ENCODE results near the gene SYNDIG1.
"Not testable (repeated sequence)": the region's sequence is repeated elsewhere in the genome, so short reads cannot be mapped to it uniquely, and the experiment has no call there.

SYNDIG1 gene

DNA sequence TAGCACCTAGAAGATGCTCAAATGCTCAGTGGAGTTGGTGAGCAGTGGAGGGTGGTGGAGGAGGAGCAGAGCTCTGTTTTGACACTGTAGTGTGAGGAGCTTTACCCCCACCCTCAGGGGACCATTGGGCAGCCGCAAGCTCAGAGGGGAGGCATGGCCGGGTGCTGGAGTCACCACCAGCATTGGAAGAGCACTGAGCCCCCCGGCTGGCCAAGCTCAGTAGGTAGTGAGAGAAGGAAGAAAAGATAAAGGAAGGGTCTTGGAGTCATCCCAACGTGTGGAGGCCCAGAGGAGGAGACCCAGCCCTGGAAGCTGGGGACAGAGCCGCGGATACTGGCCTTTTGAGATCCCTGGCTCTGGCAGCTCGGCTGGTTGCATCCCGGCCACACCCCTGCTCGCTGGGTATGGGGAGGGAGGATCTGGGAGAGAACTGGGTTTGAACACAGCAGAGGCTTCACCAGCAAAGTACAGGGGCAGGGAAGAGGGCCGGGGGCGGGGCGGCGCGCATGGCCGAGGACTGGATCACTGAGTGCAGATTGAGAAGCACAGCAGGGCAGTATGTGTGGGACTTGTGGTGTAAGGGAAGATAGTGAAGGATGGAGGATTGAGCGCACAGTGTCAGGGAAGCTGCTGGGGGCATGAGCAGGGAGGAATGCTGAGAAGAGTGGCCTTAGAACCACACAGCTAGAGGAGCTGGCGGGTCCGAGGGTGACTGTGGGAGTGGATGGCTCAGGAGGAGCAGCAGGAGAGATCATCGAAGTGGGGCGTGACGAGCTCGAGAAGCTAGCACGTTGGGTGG is 24.4 kb downstream of the SYNDIG1 start:
- no peak for DNase-seq (ENCODE audit: low read depth)

DNA sequence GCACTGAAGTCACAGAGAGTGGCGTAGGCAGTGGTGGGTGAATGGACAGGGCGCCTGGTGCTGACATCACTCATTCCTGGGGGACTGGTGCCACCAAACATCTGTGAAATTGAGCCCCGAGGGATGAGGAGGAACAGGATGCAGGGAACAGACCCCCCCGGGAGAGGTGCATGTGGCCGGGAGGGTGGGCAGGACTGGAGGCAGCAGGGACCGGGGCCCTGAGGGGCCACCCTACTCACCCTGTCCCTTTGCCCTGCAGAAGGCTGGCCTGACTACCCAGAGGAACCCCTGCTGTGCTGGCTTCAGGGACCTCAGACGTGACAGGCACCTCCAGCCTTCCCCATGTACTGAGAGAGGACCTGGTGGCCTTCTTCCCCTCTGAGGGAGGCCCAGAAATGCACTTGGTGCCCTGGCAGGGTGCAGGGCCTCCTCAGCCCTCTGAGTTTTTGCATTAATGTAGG is 25.1 kb downstream of the SYNDIG1 start:
- no peak for DNase-seq (ENCODE audit: low read depth)

GRCh38 chr20:24495266-24495665 is 25.8 kb downstream of the SYNDIG1 start:
- DNase-seq (ENCODE audit: low read depth), result no peak

- DNase-seq (ENCODE audit: low read depth), result no peak
Measured at GRCh38 chr20:24497851-24498250, 28.4 kb downstream of the SYNDIG1 start.

DNA sequence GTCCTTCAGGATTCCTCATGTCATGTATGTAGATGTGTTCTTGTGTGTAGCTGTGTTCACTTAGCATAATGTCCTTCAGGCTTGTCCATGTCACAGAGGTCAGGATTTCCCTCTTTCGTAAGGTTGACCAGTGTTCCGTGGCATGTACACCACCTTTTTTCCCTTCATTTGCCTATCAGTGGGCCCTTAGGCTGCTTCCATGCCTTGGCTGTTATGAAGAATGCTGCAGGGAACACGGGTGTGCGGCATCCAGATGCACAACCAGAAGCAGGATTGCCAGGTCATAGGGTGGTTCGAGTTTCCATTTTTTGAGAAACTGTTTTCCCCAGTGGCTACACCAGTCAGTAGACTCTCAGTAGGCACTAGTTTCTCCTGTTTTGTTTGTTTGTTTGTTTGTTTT is 29.2 kb downstream of the SYNDIG1 start:
- no peak for DNase-seq (ENCODE audit: low read depth)

DNA sequence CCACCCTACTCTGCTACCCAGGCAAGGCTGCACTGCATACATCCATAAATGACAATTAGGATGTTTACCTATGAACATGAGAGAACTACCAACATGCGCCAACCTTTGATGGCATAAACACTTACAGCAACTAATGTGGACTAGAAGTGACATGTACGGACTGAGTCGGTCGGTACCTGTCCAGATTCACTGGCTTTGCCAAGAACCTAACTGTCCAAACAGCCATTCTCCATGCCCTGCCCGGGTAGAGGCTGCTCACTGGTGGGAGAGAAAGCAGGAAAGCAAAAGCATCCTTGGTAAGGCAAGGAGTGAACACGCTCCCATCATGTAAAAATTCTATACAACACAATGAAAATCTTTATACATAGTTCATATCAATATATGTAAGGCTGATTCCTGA is 30.0 kb downstream of the SYNDIG1 start:
- no peak for DNase-seq (ENCODE audit: low read depth)

DNA sequence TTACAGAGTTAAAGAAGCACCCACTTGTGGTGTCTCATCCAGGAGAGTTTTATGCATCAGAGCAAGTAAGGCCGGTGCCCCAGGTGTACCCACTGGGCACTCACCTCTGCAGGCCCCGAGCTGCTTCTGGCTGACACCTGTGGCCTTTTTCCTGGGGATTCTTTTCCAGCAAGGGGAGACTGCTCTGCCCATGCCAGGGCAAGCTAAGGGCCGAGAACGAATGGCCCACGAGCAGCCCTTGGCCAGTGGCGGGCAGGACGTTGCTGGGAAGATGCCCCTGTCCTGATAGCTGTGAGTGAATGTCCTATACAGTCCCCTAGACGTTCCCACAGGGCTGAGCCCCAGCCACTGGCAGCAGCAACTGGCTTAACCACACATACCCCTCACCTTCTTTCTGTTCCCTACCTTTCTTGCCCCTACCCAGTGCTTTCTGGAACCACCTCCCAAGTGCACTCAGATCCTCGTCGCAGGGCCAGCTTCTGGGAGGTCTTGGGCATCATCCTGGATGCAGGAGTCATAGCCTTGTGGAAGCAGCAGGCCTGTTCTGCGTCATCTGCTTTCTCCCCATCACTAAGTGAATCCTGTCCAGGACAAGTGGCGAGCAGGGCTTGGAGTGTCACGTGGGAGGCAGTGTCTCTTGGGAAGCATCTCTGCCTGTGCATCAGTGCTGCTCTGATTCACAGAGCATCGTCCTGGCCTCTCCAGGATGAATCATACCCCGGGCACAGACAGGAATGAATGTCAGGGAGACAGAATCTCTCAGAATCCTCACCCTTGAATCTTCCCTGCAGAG is 32.5 kb downstream of the SYNDIG1 start:
- no peak for DNase-seq (ENCODE audit: low read depth)

GRCh38 chr20:24502661-24503060 is 33.2 kb downstream of the SYNDIG1 start:
- DNase-seq (ENCODE audit: low read depth), result no peak

GRCh38 chr20:24503352-24503931 is 34.0 kb downstream of the SYNDIG1 start:
- no peak for DNase-seq (ENCODE audit: low read depth)

DNA sequence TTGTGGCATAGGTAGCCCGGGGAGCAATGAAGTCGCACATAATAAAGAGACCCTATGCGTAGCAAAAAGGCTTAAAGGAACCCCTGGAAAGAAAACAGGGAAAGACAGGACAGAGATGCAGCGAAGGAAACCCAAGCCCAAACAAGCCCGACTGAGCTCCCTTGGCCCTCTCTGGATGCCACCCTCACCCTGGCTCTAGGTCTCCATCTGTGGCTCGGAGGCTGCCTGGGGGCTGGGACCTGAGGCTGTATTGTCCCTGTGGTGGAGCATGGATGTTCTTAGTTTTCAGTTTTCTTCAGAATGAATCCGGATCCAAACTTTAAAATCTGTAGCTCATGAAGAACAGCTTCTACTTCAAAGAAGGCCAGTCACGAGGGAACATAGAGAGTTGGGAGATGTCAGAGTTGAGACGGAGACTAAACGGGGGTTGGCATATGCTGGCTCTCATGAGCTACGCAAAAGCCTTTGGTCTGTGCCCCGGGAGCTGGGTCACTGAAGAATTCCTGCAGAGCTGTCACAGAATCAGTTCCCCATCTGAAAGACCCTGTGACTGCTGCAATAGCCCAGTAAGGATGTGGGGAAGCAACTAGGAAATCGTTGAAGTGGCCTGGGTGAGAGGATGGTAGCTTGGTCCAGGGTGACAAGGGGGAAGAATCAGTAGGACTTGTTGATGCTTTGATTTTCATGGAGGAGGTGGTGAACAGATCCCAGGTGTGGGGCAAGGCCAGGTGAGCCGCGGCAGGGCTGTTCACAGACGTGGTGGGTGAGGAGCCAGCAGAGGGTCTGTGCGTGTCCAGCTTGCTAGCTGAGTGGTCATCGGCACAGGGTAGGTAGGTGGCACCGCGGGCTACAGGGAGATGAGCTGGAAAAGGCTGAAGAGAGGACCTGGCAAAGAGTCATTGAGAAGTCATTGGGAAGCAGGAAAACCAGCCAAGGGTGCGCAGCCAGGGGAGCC is 35.2 kb downstream of the SYNDIG1 start:
- no peak for DNase-seq (ENCODE audit: low read depth)

GRCh38 chr20:24506146-24506545 is 36.7 kb downstream of the SYNDIG1 start:
- no peak for DNase-seq (ENCODE audit: low read depth)

DNA sequence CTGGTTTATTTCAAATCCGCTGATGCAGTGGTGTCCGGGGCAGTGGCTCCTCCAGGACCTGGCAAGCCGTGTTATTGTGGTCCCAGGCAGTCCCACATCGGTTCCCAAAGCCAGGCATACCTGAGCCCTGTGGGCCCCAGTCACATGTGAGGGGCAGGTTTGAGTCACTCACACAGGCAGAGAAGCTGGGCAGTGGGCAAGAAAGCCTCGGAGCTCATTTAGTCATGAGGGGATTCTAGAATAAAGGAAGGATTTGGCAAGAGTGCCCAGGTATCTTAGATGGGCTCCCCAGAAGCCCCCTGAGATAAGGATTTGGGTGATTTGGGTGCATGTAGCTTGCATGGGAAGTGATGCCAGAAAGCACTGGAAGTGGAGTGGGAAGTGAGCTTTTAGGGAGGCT is 37.3 kb downstream of the SYNDIG1 start:
- DNase-seq (ENCODE audit: low read depth), result no peak

- DNase-seq (ENCODE audit: low read depth), result no peak
Measured at GRCh38 chr20:24507182-24507853, 37.9 kb downstream of the SYNDIG1 start.

DNA sequence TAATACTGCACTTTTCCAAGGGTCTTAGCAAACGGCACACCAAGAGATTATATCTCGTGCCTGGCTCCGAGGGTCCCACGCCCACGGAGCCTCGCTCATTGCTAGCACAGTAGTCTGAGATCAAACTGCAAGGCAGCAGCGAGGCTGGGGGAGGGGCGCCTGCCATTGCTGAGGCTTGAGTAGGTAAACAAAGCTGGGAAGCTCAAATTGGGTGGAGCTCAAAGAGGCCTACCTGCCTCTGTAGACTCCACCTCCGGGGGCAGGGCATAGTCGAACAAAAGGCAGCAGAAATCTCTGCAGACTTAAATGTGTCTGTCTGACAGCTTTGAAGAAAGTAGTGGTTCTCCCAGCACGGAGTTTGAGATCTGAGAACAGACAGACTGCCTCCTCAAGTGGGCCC is 43.0 kb downstream of the SYNDIG1 start:
- DNase-seq (ENCODE audit: low read depth), result not testable (repeated sequence)

DNA sequence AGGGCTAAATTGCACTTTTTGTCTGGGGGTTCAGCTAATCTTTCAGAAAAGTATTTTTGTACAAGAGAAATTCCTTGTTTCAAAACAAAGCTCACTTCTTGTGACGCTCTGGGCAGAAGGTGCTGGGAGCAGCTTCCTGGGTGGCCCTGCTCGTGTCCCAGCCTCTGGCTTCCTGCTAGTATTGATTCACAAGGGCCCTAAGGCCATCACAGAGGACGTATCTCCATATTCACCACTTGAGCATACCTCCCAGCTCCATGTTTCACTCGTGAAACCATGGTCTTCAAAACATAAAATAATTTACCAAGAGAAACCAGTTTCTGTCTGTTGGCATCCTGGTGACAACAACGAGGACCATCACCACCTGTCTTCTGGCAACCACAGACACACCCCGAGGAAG is 49.1 kb downstream of the SYNDIG1 start:
- no peak for DNase-seq (ENCODE audit: low read depth)

DNA sequence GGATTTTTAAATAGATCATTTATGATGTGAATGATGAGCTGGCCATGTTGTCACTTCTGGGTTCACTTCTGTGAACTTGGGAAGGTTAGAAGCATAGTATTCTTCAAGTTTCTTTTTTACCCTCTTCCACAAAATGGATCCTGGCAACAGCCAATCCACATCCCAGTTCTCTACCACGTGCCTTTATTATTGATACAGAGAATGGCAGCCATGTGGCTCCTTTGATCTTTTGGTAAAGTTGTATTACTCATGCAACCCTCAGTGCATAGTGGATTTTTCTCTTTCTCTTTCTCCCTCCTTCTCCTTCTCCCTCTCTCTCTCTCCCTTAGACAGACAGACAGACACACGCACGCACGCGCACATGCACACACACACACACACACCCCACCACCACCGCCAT is 50.0 kb downstream of the SYNDIG1 start:
- no peak for DNase-seq (ENCODE audit: low read depth)

DNA sequence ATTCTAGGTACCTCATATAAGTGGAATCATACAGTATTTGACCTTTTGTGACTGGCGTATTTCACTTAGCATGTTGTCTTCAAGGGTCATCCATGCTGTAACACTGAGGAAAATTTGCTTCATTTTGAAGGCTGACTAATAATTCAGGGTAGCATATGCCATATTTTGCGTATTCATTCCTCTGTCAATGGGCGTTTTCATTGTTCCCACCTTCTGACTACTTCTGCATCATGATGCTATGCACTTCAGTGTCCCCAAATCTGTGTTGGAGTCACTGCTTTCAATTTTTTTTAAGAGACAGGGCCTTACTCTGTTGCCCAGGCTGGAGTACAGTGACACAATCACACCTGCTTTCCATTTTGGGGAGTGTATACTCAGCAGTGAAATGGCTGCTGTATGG is 51.6 kb downstream of the SYNDIG1 start:
- DNase-seq (ENCODE audit: low read depth), result no peak

- no peak for DNase-seq (ENCODE audit: low read depth)
Measured at GRCh38 chr20:24522452-24523330, 53.3 kb downstream of the SYNDIG1 start.

- DNase-seq (ENCODE audit: low read depth), result no peak
Measured at GRCh38 chr20:24523661-24524060, 54.2 kb downstream of the SYNDIG1 start.
